ENCODE measurements around the gene NCKAP5.

GRCh38 chr2:133012847-133013734 is 555.2 kb downstream of the NCKAP5 start:
- TF ChIP-seq, protein P1, sequence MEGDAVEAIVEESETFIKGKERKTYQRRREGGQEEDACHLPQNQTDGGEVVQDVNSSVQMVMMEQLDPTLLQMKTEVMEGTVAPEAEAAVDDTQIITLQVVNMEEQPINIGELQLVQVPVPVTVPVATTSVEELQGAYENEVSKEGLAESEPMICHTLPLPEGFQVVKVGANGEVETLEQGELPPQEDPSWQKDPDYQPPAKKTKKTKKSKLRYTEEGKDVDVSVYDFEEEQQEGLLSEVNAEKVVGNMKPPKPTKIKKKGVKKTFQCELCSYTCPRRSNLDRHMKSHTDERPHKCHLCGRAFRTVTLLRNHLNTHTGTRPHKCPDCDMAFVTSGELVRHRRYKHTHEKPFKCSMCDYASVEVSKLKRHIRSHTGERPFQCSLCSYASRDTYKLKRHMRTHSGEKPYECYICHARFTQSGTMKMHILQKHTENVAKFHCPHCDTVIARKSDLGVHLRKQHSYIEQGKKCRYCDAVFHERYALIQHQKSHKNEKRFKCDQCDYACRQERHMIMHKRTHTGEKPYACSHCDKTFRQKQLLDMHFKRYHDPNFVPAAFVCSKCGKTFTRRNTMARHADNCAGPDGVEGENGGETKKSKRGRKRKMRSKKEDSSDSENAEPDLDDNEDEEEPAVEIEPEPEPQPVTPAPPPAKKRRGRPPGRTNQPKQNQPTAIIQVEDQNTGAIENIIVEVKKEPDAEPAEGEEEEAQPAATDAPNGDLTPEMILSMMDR (IDR thresholded peaks at IDR 0.05; ENCODE audit: borderline replicate concordance, extremely low read depth, low read length, poor library complexity, severe bottlenecking) = no peak
- TF ChIP-seq EZH2 (IDR thresholded peaks at IDR 0.05; ENCODE audit: borderline replicate concordance, low read depth, low read length, severe bottlenecking) = no peak

Data from DND-41 (cell line).